Measurements from ENCODE around the gene MIPEP.
"Not testable (repeated sequence)": the region's sequence is repeated elsewhere in the genome, so short reads cannot be mapped to it uniquely, and the experiment has no call there.

The MIPEP gene

DNA sequence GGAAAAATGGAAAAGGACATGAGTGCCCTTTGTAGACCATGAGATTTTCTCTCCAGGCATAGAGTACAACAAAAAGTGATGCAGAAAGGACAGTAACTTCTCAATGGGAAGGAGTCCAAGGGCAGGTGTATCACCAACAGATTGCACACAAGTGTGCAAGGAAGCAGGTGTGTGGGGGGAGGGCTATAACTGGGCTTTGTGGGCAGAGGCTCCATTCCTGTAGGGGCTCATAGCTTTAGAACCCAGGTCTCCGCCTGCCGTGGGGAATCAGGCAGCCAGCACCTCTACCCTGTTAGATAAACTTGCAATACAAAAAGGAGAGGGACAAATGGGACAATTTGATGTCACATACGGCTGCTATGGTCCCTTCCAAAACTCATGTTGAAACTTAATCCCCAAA, 119.8 kb downstream of the MIPEP start:
- no peak for DNase-seq

DNA sequence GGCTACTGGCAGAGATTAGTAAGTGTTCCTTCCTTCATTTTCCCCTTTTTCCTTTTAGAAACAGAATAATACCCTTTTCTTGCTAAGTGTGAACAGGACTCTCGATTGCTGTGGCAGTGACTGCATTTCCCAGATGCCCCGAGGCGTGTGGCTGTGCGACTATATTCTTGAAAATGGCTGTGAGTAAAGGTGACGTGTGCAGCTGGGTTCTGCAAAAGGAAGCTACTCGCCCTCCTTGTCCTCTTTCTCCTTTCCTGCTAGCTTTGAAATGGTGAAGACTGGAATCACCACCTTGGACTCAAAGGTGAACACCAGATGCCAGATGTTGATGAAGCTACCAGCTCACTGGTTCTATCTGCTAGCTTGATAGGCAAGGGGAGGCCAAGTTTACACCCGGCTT, 121.4 kb downstream of the MIPEP start:
- DNase-seq: no peak

DNA sequence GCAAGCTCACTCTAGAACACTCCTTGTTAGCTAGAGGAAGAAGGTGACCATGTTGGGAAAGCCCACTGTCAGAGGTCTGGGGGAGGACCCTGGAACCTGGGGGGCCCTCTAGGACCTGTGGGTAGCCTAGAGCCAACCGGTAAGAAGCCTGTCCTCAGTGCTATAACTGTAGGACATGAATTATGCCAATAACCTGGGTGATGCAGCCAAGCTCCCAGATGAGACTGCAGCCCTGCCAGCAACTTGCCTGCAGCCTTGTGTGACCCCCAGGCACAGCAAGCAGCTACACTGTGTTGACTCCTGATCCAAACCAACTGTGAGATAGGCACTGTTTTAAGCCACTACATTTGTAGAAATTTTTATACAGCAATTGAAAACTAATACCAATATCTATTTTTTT, 122.3 kb downstream of the MIPEP start:
- DNase-seq: no peak

DNA sequence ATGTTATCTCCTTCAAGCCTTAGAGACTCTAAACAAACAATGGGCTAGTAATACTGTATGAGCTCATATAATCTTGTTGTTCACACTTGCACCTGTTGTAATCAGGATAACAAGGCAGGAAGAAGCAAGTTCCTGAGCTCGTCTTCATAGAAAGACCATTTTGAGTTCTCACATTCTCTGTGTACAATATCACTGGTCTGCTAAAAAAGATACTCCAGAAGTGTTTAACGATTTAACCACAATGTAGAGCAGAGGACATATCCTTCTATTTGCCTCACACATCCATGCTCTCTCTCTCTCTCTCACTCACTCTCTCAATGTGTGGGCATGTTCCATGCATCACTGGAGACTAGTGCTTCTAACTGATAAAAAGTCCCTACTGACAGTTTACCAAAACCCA, 122.9 kb downstream of the MIPEP start:
- DNase-seq: no peak

DNA sequence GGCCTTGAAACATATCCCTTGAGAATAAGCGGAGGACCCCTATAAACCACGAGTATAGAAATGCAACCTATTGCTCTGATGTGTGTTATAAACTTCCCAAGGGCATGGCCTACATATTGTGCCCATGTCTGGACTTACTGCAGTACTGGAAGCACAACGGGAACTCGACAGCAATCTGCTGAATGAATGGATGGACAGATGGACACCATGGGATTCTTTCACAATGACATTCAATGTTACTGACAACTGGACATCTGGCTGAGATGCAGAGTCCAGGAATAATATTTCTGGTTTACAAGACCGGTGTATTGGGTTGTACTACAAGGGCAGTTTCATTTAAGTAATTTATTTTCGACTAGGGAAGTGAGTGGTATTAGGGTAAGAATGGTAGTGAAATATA, 123.7 kb downstream of the MIPEP start:
- DNase-seq: no peak

DNA sequence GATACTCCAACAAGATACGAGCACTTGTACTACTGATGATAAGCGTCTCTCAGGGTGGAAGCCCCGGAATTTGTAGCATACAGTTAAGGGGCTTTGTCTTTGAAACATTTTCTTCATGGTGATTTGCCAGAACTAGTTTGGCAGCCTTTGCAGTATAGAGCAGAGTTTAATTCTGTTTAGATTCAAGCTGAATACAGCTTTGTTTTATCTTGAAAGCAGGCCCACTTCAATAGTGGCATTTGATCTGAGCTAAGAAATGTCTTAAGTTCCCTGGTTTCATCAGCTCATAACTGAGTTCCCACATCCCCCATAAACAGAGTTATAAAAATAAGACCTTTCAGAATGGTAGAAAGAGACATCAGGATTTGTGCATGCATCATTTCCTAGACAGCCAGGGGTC, 125.9 kb downstream of the MIPEP start:
- no peak for DNase-seq

DNA sequence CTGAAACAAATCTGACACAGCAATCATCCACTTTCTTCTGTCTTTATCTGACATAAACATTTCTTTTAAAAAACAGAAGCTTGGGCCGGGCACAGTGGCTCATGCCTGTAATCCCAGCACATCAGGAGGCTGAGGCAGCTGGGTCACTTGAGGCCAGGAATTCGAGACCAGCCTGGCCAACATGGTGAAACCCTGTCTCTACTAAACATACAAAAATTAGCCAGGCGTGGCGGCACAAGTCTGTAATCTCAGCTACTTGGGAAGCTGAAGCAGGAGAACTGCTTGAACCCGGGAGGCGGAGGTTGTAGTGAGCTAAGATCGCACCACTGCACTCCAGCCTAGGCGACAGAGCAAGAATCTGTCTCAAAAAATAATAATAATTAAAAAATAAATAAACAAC, 127.4 kb downstream of the MIPEP start:
- DNase-seq: not testable (repeated sequence)

DNA sequence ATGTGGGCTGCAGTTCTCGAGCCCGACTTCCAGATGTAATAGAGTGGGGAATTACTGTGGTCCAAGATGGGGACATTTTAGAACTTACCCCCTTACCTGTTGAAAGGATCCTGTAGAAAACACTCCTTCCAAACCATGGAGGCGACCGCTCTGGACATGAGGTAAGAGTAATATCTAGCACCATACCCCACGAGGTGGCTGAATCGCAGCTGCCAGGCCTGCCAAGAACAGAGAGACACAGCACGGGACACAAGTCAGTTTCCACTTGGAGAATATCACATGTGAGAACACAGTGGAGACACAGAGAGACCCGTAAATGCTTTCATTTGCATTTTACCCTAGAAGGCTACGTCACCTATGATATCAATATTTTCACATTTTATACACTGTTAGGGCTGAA, 129.2 kb downstream of the MIPEP start:
- DNase-seq: no peak

- no peak for DNase-seq
These were observed 130.2 kb downstream of the MIPEP start for GRCh38 chr13:23758798-23759527.

- DNase-seq: no peak
These were observed 134.2 kb downstream of the MIPEP start for GRCh38 chr13:23754997-23755396.

DNA sequence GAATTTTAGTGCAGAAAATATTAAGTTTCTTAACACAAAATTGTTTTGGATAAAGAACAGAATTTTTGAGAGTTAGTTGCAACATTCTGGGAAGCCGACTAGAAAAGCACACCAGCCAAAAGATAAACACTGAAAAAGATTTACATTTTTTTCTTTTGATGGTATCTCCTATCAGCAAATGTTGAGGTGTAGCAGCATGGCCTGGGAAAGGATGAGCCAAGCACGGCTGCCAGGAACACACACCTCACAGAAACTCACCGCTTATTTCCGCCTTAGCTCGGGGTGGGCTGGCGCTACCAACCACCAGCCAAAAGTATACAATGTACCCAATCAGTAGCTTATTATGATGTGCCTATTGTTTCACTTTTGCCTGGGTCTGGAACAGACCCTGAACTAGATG, 134.7 kb downstream of the MIPEP start:
- no peak for DNase-seq

GRCh38 chr13:23753458-23753857, 135.7 kb downstream of the MIPEP start:
- DNase-seq: no peak

GRCh38 chr13:23752111-23753001, 136.8 kb downstream of the MIPEP start:
- DNase-seq: no peak

DNA sequence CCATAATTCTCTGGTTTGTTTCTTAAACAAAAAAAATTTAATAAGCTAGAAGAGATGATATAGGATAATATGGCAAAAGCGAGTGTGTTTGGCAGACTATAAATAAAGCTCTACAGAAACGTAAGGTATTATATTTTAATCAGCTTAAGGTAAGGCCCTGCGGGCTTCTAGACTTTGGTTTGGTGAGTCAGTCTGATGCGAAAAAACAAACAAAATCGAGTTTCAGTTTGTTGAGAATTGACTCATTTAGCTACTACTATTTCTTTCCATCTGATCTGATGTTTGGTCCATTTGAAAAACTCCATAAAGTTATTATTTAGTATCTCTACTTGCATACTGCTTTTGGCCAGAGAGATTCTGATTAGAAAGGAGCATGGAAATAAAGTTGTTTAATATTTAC, 138.0 kb downstream of the MIPEP start:
- DNase-seq: no peak

DNA sequence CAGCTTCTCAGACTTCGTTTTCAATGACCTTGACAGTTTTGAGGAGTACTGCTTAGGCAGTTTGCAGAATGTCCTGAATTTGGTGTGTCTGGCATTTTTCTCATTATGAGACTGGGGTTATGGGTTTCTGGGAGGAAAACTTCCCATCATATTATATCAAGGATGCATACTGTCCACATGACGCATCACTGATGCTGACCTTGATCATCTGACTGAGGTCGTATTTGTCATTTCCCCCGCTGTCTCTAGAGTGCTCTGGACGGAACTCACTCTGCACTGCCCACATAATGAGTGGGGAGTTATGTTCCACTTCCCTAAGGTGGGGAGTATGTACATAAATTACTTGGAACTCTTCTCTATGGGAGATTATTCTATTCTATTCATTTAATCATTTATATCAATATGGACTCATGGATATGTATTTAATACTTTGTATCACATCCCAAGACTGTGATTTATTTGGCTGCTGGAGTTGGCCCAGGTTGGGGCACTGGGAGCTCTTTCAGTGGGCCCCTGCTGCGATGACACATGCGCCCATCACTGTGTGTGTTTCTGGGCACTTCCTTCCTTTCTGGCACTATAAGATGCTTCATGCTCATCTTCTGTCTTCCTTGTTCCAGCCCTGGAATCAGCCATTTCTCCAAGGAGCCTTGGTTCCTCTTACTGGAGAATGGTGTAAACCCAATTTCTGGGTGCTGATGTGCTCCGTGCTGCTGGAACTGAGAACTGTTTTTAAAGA, 138.6 kb downstream of the MIPEP start:
- no peak for DNase-seq

DNA sequence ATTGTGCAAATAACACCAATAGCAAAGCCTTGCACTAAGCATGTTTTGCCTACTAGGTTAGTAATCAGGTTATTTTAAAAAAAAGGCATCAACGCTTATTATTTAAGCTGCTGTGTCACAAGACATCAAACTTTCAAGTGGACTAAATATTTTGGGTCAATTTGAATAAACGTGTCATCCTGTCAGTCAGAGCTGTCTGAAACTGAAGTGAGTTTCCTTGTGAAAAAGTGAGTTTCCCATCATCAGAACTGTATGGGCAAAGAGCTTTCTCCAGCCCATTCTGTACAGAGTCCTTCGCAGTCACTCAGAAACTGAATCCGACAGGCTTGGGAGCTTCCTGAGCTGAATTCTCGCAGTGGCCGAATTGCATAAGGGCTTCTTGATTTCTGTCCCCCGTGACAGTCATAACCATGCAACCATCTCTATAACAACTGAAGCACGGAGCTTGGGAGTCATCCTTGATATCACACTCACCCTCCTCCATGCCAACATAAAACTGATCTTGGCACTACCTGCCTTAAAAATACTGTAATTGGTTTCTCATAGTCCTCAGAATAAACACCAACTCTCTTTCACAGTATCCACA, 139.8 kb downstream of the MIPEP start:
- no peak for DNase-seq

DNA sequence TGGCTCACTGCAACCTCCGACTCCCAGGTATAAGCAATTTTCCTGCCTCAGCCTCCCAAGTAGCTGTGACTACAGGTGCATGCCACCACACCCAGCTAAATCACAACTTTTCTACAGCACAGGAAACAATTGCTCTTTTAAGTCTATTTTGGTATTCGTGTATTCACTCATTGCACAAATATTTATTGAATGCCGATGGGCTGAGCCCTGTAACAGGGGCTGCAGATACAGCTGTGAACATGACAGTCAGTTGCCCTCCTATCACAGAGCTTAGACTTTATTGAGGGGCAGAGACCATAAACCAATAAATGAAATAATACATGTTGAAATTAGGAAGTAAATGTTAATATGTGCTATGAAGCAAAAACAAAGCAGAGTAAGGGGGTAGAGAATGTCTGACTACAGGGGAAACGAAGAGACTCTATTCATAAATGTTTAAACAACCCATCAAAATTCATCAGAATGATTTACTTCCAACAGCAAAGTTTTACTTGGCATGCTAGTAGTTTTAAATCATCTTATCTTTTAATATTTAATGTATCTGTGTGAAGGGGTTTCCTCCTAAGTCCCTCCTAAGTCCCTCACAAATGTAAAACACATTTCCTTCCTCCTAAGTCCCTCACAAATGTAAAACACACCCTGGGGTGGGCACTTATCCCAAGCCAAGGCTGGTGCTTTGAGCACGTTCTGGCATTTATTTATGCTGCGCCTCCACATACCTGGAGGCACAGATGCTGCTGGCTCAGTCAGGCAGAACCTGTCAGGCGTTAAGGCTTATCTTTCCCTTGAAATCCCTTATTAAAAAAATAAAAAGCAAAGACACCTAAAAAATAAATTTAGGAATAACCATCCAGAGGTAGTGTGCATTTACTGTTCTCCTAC, 140.8 kb downstream of the MIPEP start:
- no peak for DNase-seq

- DNase-seq: peak in 1 of 2 experiments; percentile 14
These were observed 143.1 kb downstream of the MIPEP start for GRCh38 chr13:23746141-23746540.

DNA sequence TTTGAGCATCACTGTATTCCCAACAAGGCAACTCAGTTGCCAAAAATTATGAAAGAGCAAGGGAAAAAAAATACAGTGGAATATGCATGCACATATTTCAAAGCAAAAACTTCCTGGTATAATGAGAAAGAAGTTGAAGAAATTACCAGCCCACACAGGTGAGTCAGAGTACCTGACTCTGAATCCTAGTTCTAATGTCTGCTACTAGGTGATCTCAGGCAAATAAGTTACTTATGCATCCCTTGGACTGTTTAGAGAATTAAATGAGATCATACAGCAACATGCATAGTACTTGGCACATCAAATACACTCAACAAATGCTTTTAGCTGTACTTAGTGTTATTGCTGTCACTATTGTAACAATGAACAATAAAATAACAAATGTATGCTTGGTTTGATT, 144.9 kb downstream of the MIPEP start:
- DNase-seq: no peak

- no peak for DNase-seq
These were observed 145.7 kb downstream of the MIPEP start for GRCh38 chr13:23743278-23744076.

DNA sequence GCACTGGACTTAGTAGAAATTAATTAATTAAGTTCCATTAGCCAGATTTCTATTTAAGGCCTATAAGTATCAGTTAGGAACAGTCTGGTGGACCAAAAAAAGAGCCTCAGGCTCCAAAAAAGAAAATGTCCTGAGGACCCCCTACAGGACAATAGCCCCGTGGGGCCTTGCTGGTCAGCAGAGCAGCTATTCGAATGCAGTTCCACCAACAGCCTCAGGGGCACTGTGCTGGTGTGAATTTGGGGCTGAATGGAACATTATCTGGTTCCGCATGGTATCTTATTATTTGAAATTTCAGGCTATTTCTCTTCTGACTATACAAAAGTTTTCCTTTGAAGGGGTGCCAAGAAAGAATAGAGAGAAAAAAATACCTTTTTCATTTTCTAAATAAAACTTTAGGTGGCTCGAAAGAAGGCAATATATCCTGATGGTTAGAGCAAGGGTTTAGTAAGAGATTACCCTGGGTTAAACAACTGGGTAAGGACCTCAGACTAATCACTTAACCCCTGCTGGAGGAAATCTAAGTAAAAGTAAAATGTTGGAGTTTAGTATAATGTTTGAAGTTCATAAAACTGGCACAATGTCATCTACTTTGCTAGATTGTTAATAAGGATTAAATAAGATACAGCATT, 147.2 kb downstream of the MIPEP start:
- no peak for DNase-seq

All from NCI-H446 (cell line).